Measurements from ENCODE around the gene ATE1. TPM values are rescaled to one million over a fixed set of nuclear protein-coding genes. Genes with fewer than 3 reads are reported as not detected.

The ATE1 gene
- total and polyA plus RNA-seq, 4 experiments from 2014 or later = 24.5 to 36.6 (median 25.6) TPM

DNA sequence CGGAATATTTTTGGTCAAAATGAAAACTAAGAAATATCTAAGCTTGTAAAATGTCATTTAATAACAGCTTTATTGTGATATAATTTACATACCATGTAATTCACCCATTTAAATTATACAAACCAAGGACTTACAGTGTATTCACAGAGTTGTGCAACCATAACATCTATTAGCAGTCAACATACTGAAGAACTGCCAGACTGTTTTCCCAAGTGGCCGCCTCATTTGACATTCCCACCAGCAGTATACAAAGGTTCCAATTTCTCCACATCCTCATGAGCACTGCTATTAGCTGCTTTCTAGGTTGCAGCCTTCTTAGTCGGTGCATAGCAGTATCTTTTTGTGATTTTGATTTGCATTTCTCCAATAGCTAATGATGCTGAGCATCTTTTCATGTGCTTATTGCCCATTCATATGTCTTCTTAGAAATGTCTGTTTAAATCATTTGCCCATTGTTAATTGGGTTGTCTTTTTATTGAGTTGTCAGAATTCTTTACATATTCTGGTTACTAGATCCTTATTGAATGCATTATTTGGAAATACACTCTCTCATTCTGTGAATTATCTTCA, 176.6 kb downstream of the ATE1 start:
- H3K4me1 Mint-ChIP-seq = peaks cover 2 to 10% (median 6%) of the 10 kb centered on the region in 4 donors
- ChIA-PET POLR2A (ENCODE audit: partially characterized antibody) (no interaction called here), CTCF (ENCODE audit: partially characterized antibody) (no interaction called here)
- no peaks in the 10 kb centered on the region for H3K36me3 ChIP-seq (ENCODE audit: insufficient read depth, low read length)
- H3K27me3 Mint-ChIP-seq = no peaks in the 10 kb centered on the region
- no peaks in the 10 kb centered on the region for H3K4me1 ChIP-seq (ENCODE audit: insufficient read depth, low read length)
- no peak overlapping the region for H3K27ac Mint-ChIP-seq
- no peak overlapping the region for H3K4me3 Mint-ChIP-seq
- peaks cover 0 to 12% (median 9%) of the 10 kb centered on the region in 8 donors for H3K9me3 Mint-ChIP-seq
- no peaks in the 10 kb centered on the region for H3K9me3 ChIP-seq (ENCODE audit: control insufficient read depth in 1 of 2, low read length in 2 of 2)
- intact Hi-C loops (cut with micrococcal nuclease) = no loop called here
- no peak for DNase-seq
- peaks cover 9 to 40% of the 10 kb centered on the region in 2 donors for H3K36me3 Mint-ChIP-seq
- H3K27me3 ChIP-seq (ENCODE audit: insufficient read depth, low read length) = no peaks in the 10 kb centered on the region
- no peak overlapping the region for H3K27ac ChIP-seq (ENCODE audit: low read depth, low read length)
- H3K4me3 ChIP-seq (ENCODE audit: low read length in 2 of 2) = no peak overlapping the region

DNA sequence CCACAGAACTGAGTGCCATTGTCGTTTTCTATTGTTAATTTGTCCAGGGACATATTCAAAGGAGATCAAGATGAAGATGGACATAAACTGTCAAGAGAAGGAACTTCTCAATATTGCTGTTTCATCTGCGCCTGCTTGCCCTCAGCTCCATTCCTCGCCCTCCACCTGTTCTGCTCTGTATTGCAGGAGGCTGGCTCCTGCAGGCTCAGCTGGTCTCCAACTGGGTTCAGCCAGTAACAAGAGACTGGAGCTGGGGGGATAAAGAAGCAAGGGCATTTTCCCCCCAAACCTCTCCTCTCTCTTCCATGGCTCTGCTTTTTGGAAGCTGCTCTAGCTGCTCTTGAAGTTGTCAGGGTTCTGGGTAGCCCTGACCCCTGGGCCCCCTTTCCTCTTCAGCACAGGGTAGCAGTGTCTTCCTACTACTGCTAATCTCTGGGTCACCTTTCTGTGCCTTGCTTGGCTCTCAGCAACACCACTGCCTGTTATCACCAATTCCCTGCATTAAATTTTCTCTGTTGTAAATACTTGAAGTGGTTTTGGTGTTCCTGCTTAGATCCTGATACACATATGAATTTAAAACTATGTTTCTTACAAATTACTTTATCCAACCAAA, 180.6 kb downstream of the ATE1 start:
- no peak for DNase-seq
- no peaks in the 10 kb centered on the region for H3K9me3 ChIP-seq (ENCODE audit: control insufficient read depth in 1 of 2, low read length in 2 of 2)
- peaks cover 16 to 34% of the 10 kb centered on the region in 2 donors for H3K36me3 Mint-ChIP-seq
- H3K4me1 ChIP-seq (ENCODE audit: insufficient read depth, low read length) = no peaks in the 10 kb centered on the region
- no peaks in the 10 kb centered on the region for H3K9me3 Mint-ChIP-seq
- no peaks in the 10 kb centered on the region for H3K36me3 ChIP-seq (ENCODE audit: insufficient read depth, low read length)
- CTCF ChIA-PET (ENCODE audit: partially characterized antibody) = no interaction called here
- no peaks in the 10 kb centered on the region for H3K27me3 Mint-ChIP-seq
- intact Hi-C loops (cut with micrococcal nuclease) = no loop called here
- POLR2A ChIA-PET (ENCODE audit: partially characterized antibody) = no interaction called here
- no peak overlapping the region for H3K27ac Mint-ChIP-seq
- no peak overlapping the region for H3K27ac ChIP-seq (ENCODE audit: low read depth, low read length)
- no peaks in the 10 kb centered on the region for H3K27me3 ChIP-seq (ENCODE audit: insufficient read depth, low read length)
- no peak overlapping the region for H3K4me3 Mint-ChIP-seq
- no peaks in the 10 kb centered on the region for H3K4me1 Mint-ChIP-seq
- H3K4me3 ChIP-seq (ENCODE audit: low read length in 2 of 2) = no peak overlapping the region

DNA sequence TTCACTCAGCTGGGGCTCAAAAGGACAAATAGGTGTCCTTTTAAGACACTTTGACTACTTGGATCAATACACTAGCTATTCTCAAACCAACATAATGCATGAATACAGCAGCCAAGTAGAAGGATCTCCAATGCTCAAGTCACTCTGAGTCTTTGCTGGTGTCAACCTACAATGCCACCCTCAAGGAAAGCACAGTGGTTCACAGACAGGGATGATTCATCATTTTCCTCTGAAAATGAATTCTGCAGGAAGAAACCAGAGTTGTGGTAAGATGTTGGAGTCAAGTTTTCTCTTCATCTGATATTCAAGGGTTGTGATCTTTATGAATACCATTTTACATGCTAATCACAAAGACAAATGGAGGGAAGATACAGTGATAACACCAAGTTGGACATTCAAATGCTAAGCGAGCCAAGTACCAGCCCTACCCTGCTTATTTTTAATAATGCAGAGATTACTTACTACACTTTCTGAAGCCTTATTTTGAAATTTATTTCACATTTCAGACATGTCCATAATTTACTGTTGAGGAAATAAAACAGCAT, 186.5 kb downstream of the ATE1 start:
- no peak for DNase-seq
- Mint-ChIP-seq H3K9me3 (no peaks in the 10 kb centered on the region), H3K4me1 (peaks cover 5 to 13% (median 8%) of the 10 kb centered on the region in 4 donors), H3K27me3 (peaks cover 0 to 1% of the 10 kb centered on the region in 2 donors), H3K4me3 (no peak overlapping the region), H3K36me3 (peaks cover 22 to 35% of the 10 kb centered on the region in 2 donors), H3K27ac (no peak overlapping the region)
- POLR2A ChIA-PET (ENCODE audit: partially characterized antibody) = no interaction called here
- intact Hi-C loops (cut with micrococcal nuclease) = no loop called here
- Histone ChIP-seq H3K4me1 (ENCODE audit: insufficient read depth, low read length) (no peaks in the 10 kb centered on the region), H3K4me3 (ENCODE audit: low read length in 2 of 2) (no peak overlapping the region), H3K9me3 (ENCODE audit: control insufficient read depth in 1 of 2, low read length in 2 of 2) (no peaks in the 10 kb centered on the region), H3K27me3 (ENCODE audit: insufficient read depth, low read length) (no peaks in the 10 kb centered on the region), H3K36me3 (ENCODE audit: insufficient read depth, low read length) (no peaks in the 10 kb centered on the region), H3K27ac (ENCODE audit: low read depth, low read length) (no peak overlapping the region)
- CTCF ChIA-PET (ENCODE audit: partially characterized antibody) = interaction anchor here (1.3 kb wide), 1 partner anchor 9 kb away, joined by 5 read pairs; no protein-coding TSS in a partner anchor

DNA sequence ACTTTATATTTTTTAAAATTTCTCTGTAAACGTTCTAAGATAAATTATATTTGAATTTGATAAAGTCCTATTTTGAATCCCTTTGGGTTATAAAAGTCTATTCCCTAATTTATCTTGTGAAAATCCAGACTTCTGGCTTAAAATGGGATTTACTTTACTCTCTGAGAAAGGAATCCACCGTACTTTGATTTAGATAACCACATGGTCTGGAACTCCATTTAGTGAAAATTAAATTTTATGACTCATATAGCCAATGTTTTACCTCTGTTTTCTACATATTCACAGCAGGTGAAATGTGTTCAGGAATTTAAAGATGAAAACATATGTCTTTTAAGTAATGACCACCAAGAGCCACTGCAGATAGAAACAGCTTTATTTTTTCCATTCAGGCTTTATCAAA, 187.8 kb downstream of the ATE1 start:
- DNase-seq = no peak
- Histone ChIP-seq H3K27me3 (ENCODE audit: insufficient read depth, low read length) (no peaks in the 10 kb centered on the region), H3K36me3 (ENCODE audit: insufficient read depth, low read length) (no peaks in the 10 kb centered on the region), H3K9me3 (ENCODE audit: control insufficient read depth in 1 of 2, low read length in 2 of 2) (no peaks in the 10 kb centered on the region), H3K27ac (ENCODE audit: low read depth, low read length) (no peak overlapping the region), H3K4me3 (ENCODE audit: low read length in 2 of 2) (no peak overlapping the region), H3K4me1 (ENCODE audit: insufficient read depth, low read length) (no peaks in the 10 kb centered on the region)
- H3K27ac Mint-ChIP-seq = no peak overlapping the region
- H3K36me3 Mint-ChIP-seq = peaks cover 21 to 30% of the 10 kb centered on the region in 2 donors
- CTCF ChIA-PET (ENCODE audit: partially characterized antibody) = no interaction called here
- H3K9me3 Mint-ChIP-seq = no peaks in the 10 kb centered on the region
- POLR2A ChIA-PET (ENCODE audit: partially characterized antibody) = no interaction called here
- H3K27me3 Mint-ChIP-seq = peaks cover 2 to 5% of the 10 kb centered on the region in 2 donors
- no peak overlapping the region for H3K4me3 Mint-ChIP-seq
- peaks cover 7 to 13% (median 8%) of the 10 kb centered on the region in 4 donors for H3K4me1 Mint-ChIP-seq
- intact Hi-C loops (cut with micrococcal nuclease) = no loop called here

GRCh38 chr10:121739114-121739513, 188.7 kb downstream of the ATE1 start:
- H3K4me1 ChIP-seq (ENCODE audit: insufficient read depth, low read length) = no peaks in the 10 kb centered on the region
- H3K4me3 ChIP-seq (ENCODE audit: low read length in 2 of 2) = no peak overlapping the region
- no peak overlapping the region for H3K27ac ChIP-seq (ENCODE audit: low read depth, low read length)
- no peaks in the 10 kb centered on the region for H3K9me3 ChIP-seq (ENCODE audit: control insufficient read depth in 1 of 2, low read length in 2 of 2)
- CTCF ChIA-PET (ENCODE audit: partially characterized antibody) = no interaction called here
- H3K9me3 Mint-ChIP-seq = no peaks in the 10 kb centered on the region
- H3K4me3 Mint-ChIP-seq = no peak overlapping the region
- DNase-seq = no peak
- H3K36me3 ChIP-seq (ENCODE audit: insufficient read depth, low read length) = no peaks in the 10 kb centered on the region
- H3K27me3 Mint-ChIP-seq = peaks cover 3 to 6% of the 10 kb centered on the region in 2 donors
- no peak overlapping the region for H3K27ac Mint-ChIP-seq
- POLR2A ChIA-PET (ENCODE audit: partially characterized antibody) = no interaction called here
- no peaks in the 10 kb centered on the region for H3K27me3 ChIP-seq (ENCODE audit: insufficient read depth, low read length)
- H3K4me1 Mint-ChIP-seq = peaks cover 7 to 13% (median 8%) of the 10 kb centered on the region in 4 donors
- intact Hi-C loops (cut with micrococcal nuclease) = no loop called here
- peaks cover 18 to 22% of the 10 kb centered on the region in 2 donors for H3K36me3 Mint-ChIP-seq

- no peak overlapping the region for H3K27ac ChIP-seq (ENCODE audit: low read depth, low read length)
- no peak for DNase-seq
- Mint-ChIP-seq H3K4me3 (no peak overlapping the region), H3K4me1 (peaks cover 7 to 13% (median 8%) of the 10 kb centered on the region in 4 donors), H3K9me3 (no peaks in the 10 kb centered on the region), H3K27me3 (peaks cover 9 to 13% of the 10 kb centered on the region in 2 donors), H3K36me3 (peaks cover 5% of the 10 kb centered on the region in 2 donors), H3K27ac (no peak overlapping the region)
- intact Hi-C loops (cut with micrococcal nuclease) = no loop called here
- no peaks in the 10 kb centered on the region for H3K4me1 ChIP-seq (ENCODE audit: insufficient read depth, low read length)
- H3K36me3 ChIP-seq (ENCODE audit: insufficient read depth, low read length) = no peaks in the 10 kb centered on the region
- no peaks in the 10 kb centered on the region for H3K9me3 ChIP-seq (ENCODE audit: control insufficient read depth in 1 of 2, low read length in 2 of 2)
- CTCF ChIA-PET (ENCODE audit: partially characterized antibody) = interaction anchor here (2.4 kb wide), 1 partner anchor 788 kb away, joined by 7 read pairs; no protein-coding TSS in a partner anchor
- POLR2A ChIA-PET (ENCODE audit: partially characterized antibody) = no interaction called here
- no peaks in the 10 kb centered on the region for H3K27me3 ChIP-seq (ENCODE audit: insufficient read depth, low read length)
- no peak overlapping the region for H3K4me3 ChIP-seq (ENCODE audit: low read length in 2 of 2)
Observed at GRCh38 chr10:121736315-121737130, 191.3 kb downstream of the ATE1 start.

GRCh38 chr10:121735263-121735662, 192.6 kb downstream of the ATE1 start:
- no peaks in the 10 kb centered on the region for H3K27me3 ChIP-seq (ENCODE audit: insufficient read depth, low read length)
- H3K9me3 ChIP-seq (ENCODE audit: control insufficient read depth in 1 of 2, low read length in 2 of 2) = no peaks in the 10 kb centered on the region
- no peak overlapping the region for H3K4me3 ChIP-seq (ENCODE audit: low read length in 2 of 2)
- H3K27me3 Mint-ChIP-seq = peaks cover 10 to 13% of the 10 kb centered on the region in 2 donors
- ChIA-PET CTCF (ENCODE audit: partially characterized antibody) (interaction anchor here (0.6 to 2.4 kb wide), 2 partner anchors 786 to 795 kb away, joined by 3 to 7 read pairs; no protein-coding TSS in a partner anchor), POLR2A (ENCODE audit: partially characterized antibody) (no interaction called here)
- no peaks in the 10 kb centered on the region for H3K9me3 Mint-ChIP-seq
- no peak overlapping the region for H3K27ac Mint-ChIP-seq
- DNase-seq = no peak
- no peak overlapping the region for H3K4me3 Mint-ChIP-seq
- no peak overlapping the region for H3K27ac ChIP-seq (ENCODE audit: low read depth, low read length)
- H3K36me3 Mint-ChIP-seq = no peaks in the 10 kb centered on the region
- no peaks in the 10 kb centered on the region for H3K36me3 ChIP-seq (ENCODE audit: insufficient read depth, low read length)
- no peaks in the 10 kb centered on the region for H3K4me1 ChIP-seq (ENCODE audit: insufficient read depth, low read length)
- intact Hi-C loops (cut with micrococcal nuclease) = no loop called here
- peaks cover 7 to 13% (median 8%) of the 10 kb centered on the region in 4 donors for H3K4me1 Mint-ChIP-seq

Measured in CD4-positive, alpha-beta memory T cell (primary cell).